Trophoblast cell (in vitro differentiated cells and primary cell): Measurements from ENCODE around the gene TMEM119.

ENCODE experiments used
- DNase-seq, 2 donors: peaks; one replicate each; pipeline ENCODE4 v3.0.0-alpha.2; 2016
- H2AFZ ChIP-seq: 2 replicates; pipeline ENCODE4 v1.6.1; 2013; ENCODE audit warnings: low read length, moderate library complexity, mild to moderate bottlenecking; ENCODE audit not compliant: insufficient read depth, poor library complexity
- H2AK5ac ChIP-seq: 2 replicates; pipeline ENCODE4 v1.6.1; 2013; ENCODE audit warnings: mild to moderate bottlenecking, low read length
- H2BK120ac ChIP-seq: 2 replicates; pipeline ENCODE4 v1.6.1; 2013; ENCODE audit warnings: low read length, mild to moderate bottlenecking, moderate library complexity; ENCODE audit not compliant: insufficient read depth, poor library complexity
- H2BK12ac ChIP-seq: 2 replicates; pipeline ENCODE4 v1.6.1; 2013; ENCODE audit warnings: mild to moderate bottlenecking, low read length, moderate library complexity
- H2BK5ac ChIP-seq: 2 replicates; pipeline ENCODE4 v1.6.1; 2013; ENCODE audit warnings: low read length, low read depth, moderate library complexity, mild to moderate bottlenecking; ENCODE audit not compliant: poor library complexity
- H3K14ac ChIP-seq: 2 replicates; pipeline ENCODE4 v1.6.1; 2013; ENCODE audit warnings: mild to moderate bottlenecking, low read length
- H3K18ac ChIP-seq: 2 replicates; pipeline ENCODE4 v1.6.1; 2013; ENCODE audit warnings: mild to moderate bottlenecking, low read length
- H3K23ac ChIP-seq: 2 replicates; pipeline ENCODE4 v1.6.1; 2013; ENCODE audit warnings: low read length
- H3K27ac ChIP-seq: 2 replicates; pipeline ENCODE4 v1.5.1; 2013; ENCODE audit warnings: low read depth, mild to moderate bottlenecking, inconsistent platforms, low read length, moderate library complexity
- H3K27me3 ChIP-seq: 2 replicates; pipeline ENCODE4 v1.6.1; 2013; ENCODE audit warnings: inconsistent platforms, mild to moderate bottlenecking, low read length, moderate library complexity; ENCODE audit not compliant: insufficient read depth
- H3K36me3 ChIP-seq, 2 experiments: 1 replicate in 1 of 2; 2 replicates in 1 of 2; pipeline ENCODE4 v1.6.1; 2013; ENCODE audit warnings: low read length in 2 of 2, mild to moderate bottlenecking in 2 of 2, moderate library complexity in 1 of 2; ENCODE audit not compliant: insufficient read depth in 2 of 2, control insufficient read depth in 1 of 2
- H3K4ac ChIP-seq: 2 replicates; pipeline ENCODE4 v1.6.1; 2013; ENCODE audit warnings: low read depth, mild to moderate bottlenecking, low read length, moderate library complexity
- H3K4me1 ChIP-seq, 2 experiments: 1 replicate in 1 of 2; 2 replicates in 1 of 2; pipeline ENCODE4 v1.6.1; 2013; ENCODE audit warnings: low read length in 2 of 2, mild to moderate bottlenecking in 2 of 2, moderate library complexity in 1 of 2; ENCODE audit not compliant: insufficient read depth in 2 of 2, control insufficient read depth in 1 of 2
- H3K4me2 ChIP-seq: 2 replicates; pipeline ENCODE4 v1.6.1; 2013; ENCODE audit warnings: inconsistent platforms, mild to moderate bottlenecking, low read length, moderate library complexity
- H3K4me3 ChIP-seq: 2 replicates; pipeline ENCODE4 v1.5.1; 2013; ENCODE audit warnings: mild to moderate bottlenecking, low read depth, low read length, inconsistent platforms
- H3K79me1 ChIP-seq: one replicate; pipeline ENCODE4 v1.6.1; 2013; ENCODE audit warnings: low read length
- H3K79me2 ChIP-seq: 2 replicates; pipeline ENCODE4 v1.6.1; 2013; ENCODE audit warnings: low read length, mild to moderate bottlenecking; ENCODE audit not compliant: control insufficient read depth, insufficient read depth, poor library complexity
- H3K9ac ChIP-seq: 2 replicates; pipeline ENCODE4 v1.6.1; 2013; ENCODE audit warnings: mild to moderate bottlenecking, low read length
- H3K9me3 ChIP-seq: 2 replicates; pipeline ENCODE4 v1.6.1; 2013; ENCODE audit warnings: low read depth, mild to moderate bottlenecking, control low read depth, inconsistent platforms, low read length; ENCODE audit not compliant: insufficient read depth
- H4K12ac ChIP-seq: 2 replicates; pipeline ENCODE4 v1.6.1; 2013; ENCODE audit warnings: low read depth, mild to moderate bottlenecking, low read length, moderate library complexity
- H4K8ac ChIP-seq: 2 replicates; pipeline ENCODE4 v1.6.1; 2013; ENCODE audit warnings: low read depth, mild to moderate bottlenecking, low read length, moderate library complexity
- H4K91ac ChIP-seq: one replicate; pipeline ENCODE4 v1.6.1; 2013; ENCODE audit warnings: low read depth, mild to moderate bottlenecking, low read length, moderate library complexity
- WGBS: extraction: QIAGEN DNeasy Blood & Tissue Kit; methylation state at CpG from one replicate; pipeline ENCODE4 v1.1.7; 2013; ENCODE audit warnings: missing lambda C conversion rate; ENCODE audit not compliant: insufficient read length, insufficient coverage; ENCODE audit errors: extremely low coverage; 5-methylcytosine and 5-hydroxymethylcytosine counted together

Gene TMEM119

GRCh38 chr12:108562348-108563135 is 35.3 kb downstream of the TMEM119 start, which contains the start of gene ISCU:
ISCU (plus strand) TSS chr12:108562596; CDS start chr12:108562623, 27 bp downstream.
- peaks cover 6 to 15% of the 10 kb centered on the region in 2 experiments for H3K4me1 ChIP-seq
- H4K8ac ChIP-seq, result peak within 1 kb of the TSS; percentile 100
- no peaks in the 10 kb centered on the region for H3K27me3 ChIP-seq
- H2BK120ac ChIP-seq, result peak within 1 kb of the TSS; percentile 91
- peaks cover 2% of the 10 kb centered on the region for H3K9me3 ChIP-seq
- H3K4me2 ChIP-seq, result peak within 1 kb of the TSS; percentile 95
- peak within 1 kb of the TSS; percentile 74 for H2AK5ac ChIP-seq
- WGBS, result no CpG with 5 or more reads among the region's 72 CpGs
- peak within 1 kb of the TSS; percentile 96 for H2BK5ac ChIP-seq
- H3K14ac ChIP-seq, result peak within 1 kb of the TSS; percentile 95
- peak within 1 kb of the TSS; percentile 93 for H3K18ac ChIP-seq
- H3K36me3 ChIP-seq, result peaks cover 18 to 43% of the 10 kb centered on the region in 2 experiments
- H3K9ac ChIP-seq, result peak within 1 kb of the TSS; percentile 92
- peak within 1 kb of the TSS; percentile 87 for H3K4ac ChIP-seq
- peak within 1 kb of the TSS; percentile 88 for H4K12ac ChIP-seq
- H2AFZ ChIP-seq, result peak within 1 kb of the TSS; percentile 87
- peak within 1 kb of the TSS; percentile 47 for H2BK12ac ChIP-seq
- peaks cover 29% of the 10 kb centered on the region for H3K79me2 ChIP-seq
- peak within 1 kb of the TSS; percentile 89 for H4K91ac ChIP-seq
- peak within 1 kb of the TSS; percentile 94 for H3K4me3 ChIP-seq
- H3K23ac ChIP-seq, result no peak within 1 kb of the TSS
- H3K27ac ChIP-seq, result peak within 1 kb of the TSS; percentile 90
- DNase-seq, result peak; percentile 99 to 100
- peaks cover 31% of the 10 kb centered on the region for H3K79me1 ChIP-seq

GRCh38 chr12:108561852-108562347 is 36.0 kb downstream of the TMEM119 start:
- no peak for DNase-seq
- WGBS, result no CpG with 5 or more reads among the region's 20 CpGs
- H2AFZ ChIP-seq, result no peak overlapping the region
- peak overlapping the region; percentile 87 for H3K4me2 ChIP-seq
- H3K79me2 ChIP-seq, result peaks cover 31% of the 10 kb centered on the region
- H3K4me3 ChIP-seq, result no peak overlapping the region
- H3K79me1 ChIP-seq, result peaks cover 29% of the 10 kb centered on the region
- no peak overlapping the region for H4K12ac ChIP-seq
- peak overlapping the region; percentile 90 for H3K27ac ChIP-seq
- H3K4me1 ChIP-seq, result peaks cover 6 to 15% of the 10 kb centered on the region in 2 experiments
- peak overlapping the region; percentile 2 for H3K9ac ChIP-seq
- peak overlapping the region; percentile 76 for H4K91ac ChIP-seq
- H3K4ac ChIP-seq, result peak overlapping the region; percentile 47
- H2BK5ac ChIP-seq, result peak overlapping the region; percentile 76
- H2BK120ac ChIP-seq, result peak overlapping the region; percentile 28
- no peak overlapping the region for H2BK12ac ChIP-seq
- H3K9me3 ChIP-seq, result peaks cover 2% of the 10 kb centered on the region
- H4K8ac ChIP-seq, result peak overlapping the region; percentile 80
- H3K23ac ChIP-seq, result no peak overlapping the region
- peak overlapping the region; percentile 53 for H3K14ac ChIP-seq
- peaks cover 14 to 40% of the 10 kb centered on the region in 2 experiments for H3K36me3 ChIP-seq
- peak overlapping the region; percentile 24 for H2AK5ac ChIP-seq
- peak overlapping the region; percentile 57 for H3K18ac ChIP-seq
- no peaks in the 10 kb centered on the region for H3K27me3 ChIP-seq

GRCh38 chr12:108560752-108561719 is 36.8 kb downstream of the TMEM119 start, which contains the start of gene SART3:
SART3 (minus strand) TSS chr12:108561173; CDS start chr12:108561154, 19 bp downstream.
- WGBS, result no CpG with 5 or more reads among the region's 57 CpGs
- H3K27ac ChIP-seq, result peak within 1 kb of the TSS; percentile 90
- H3K9ac ChIP-seq, result peak within 1 kb of the TSS; percentile 96
- H2AK5ac ChIP-seq, result peak within 1 kb of the TSS; percentile 98
- peak within 1 kb of the TSS; percentile 92 for H3K4me2 ChIP-seq
- peak within 1 kb of the TSS; percentile 96 for H2BK5ac ChIP-seq
- H4K91ac ChIP-seq, result peak within 1 kb of the TSS; percentile 99
- no peak within 1 kb of the TSS for H3K23ac ChIP-seq
- H3K27me3 ChIP-seq, result no peaks in the 10 kb centered on the region
- H3K79me2 ChIP-seq, result peaks cover 30% of the 10 kb centered on the region
- peaks cover 6 to 13% of the 10 kb centered on the region in 2 experiments for H3K4me1 ChIP-seq
- peak within 1 kb of the TSS; percentile 100 for H3K4ac ChIP-seq
- peaks cover 2% of the 10 kb centered on the region for H3K9me3 ChIP-seq
- peak within 1 kb of the TSS; percentile 100 for H4K8ac ChIP-seq
- H3K79me1 ChIP-seq, result peaks cover 25% of the 10 kb centered on the region
- peak within 1 kb of the TSS; percentile 99 for H4K12ac ChIP-seq
- H3K14ac ChIP-seq, result peak within 1 kb of the TSS; percentile 99
- H2BK120ac ChIP-seq, result peak within 1 kb of the TSS; percentile 95
- peak within 1 kb of the TSS; percentile 97 for H3K4me3 ChIP-seq
- peak; percentile 79 to 93 for DNase-seq
- no peak within 1 kb of the TSS for H2BK12ac ChIP-seq
- H2AFZ ChIP-seq, result peak within 1 kb of the TSS; percentile 99
- H3K36me3 ChIP-seq, result peaks cover 8 to 33% of the 10 kb centered on the region in 2 experiments
- peak within 1 kb of the TSS; percentile 99 for H3K18ac ChIP-seq

- no peak overlapping the region for H3K23ac ChIP-seq
- peak overlapping the region; percentile 100 for H4K8ac ChIP-seq
- peaks cover 29% of the 10 kb centered on the region for H3K79me2 ChIP-seq
- H2BK5ac ChIP-seq, result no peak overlapping the region
- H2AK5ac ChIP-seq, result no peak overlapping the region
- peak overlapping the region; percentile 100 for H3K4ac ChIP-seq
- peak overlapping the region; percentile 99 for H4K12ac ChIP-seq
- H3K4me3 ChIP-seq, result peak overlapping the region; percentile 97
- WGBS, result no CpG with 5 or more reads among the region's 12 CpGs
- H3K9ac ChIP-seq, result peak overlapping the region; percentile 96
- H3K18ac ChIP-seq, result no peak overlapping the region
- H3K4me2 ChIP-seq, result peak overlapping the region; percentile 92
- H2BK120ac ChIP-seq, result peak overlapping the region; percentile 95
- peak overlapping the region; percentile 99 for H2AFZ ChIP-seq
- peaks cover 8 to 29% of the 10 kb centered on the region in 2 experiments for H3K36me3 ChIP-seq
- peak overlapping the region; percentile 99 for H3K14ac ChIP-seq
- H3K9me3 ChIP-seq, result peaks cover 2% of the 10 kb centered on the region
- peak in 1 of 2 donors; percentile 16 for DNase-seq
- H3K27me3 ChIP-seq, result no peaks in the 10 kb centered on the region
- H3K4me1 ChIP-seq, result peaks cover 6 to 11% of the 10 kb centered on the region in 2 experiments
- H4K91ac ChIP-seq, result peak overlapping the region; percentile 99
- no peak overlapping the region for H3K27ac ChIP-seq
- no peak overlapping the region for H2BK12ac ChIP-seq
- peaks cover 23% of the 10 kb centered on the region for H3K79me1 ChIP-seq
These were observed 37.6 kb downstream of the TMEM119 start for GRCh38 chr12:108560321-108560721.
